K562 (cell line): Measurements from ENCODE around the gene GYS1. TPM values are rescaled to one million over a fixed set of nuclear protein-coding genes. Genes with fewer than 3 reads are reported as not detected.

Source experiments
- ATAC-seq: fragments of 200-7000 bp; cut with Tn5 transposase; 3 replicates; pipeline ENCODE4 v1.9.1; 2020; ENCODE audit warnings: moderate library complexity
- BruUV-seq: library from RNA; stranded (reverse); fragments of 400-500 nt; replicated peaks from 2 replicates; lab custom pipeline; 2021; lab: Mats Ljungman, UMichigan
- CTCF ChIA-PET: fragments of 300-600 bp; formaldehyde crosslinking; extraction: SDS; loops from one replicate; lab custom pipeline; 2021; ENCODE audit warnings: low intra/inter-chr PET ratio; lab: Yijun Ruan, JAX
- POLR2A ChIA-PET: fragments of 300-600, 350-650 bp; sonication (Branson Sonifier 250); formaldehyde crosslinking; extraction: SDS; loops from one replicate; lab custom pipeline; 2021; ENCODE audit warnings: antibody characterized with exemption, inconsistent platforms; lab: Yijun Ruan, JAX
- DNase-seq, 4 experiments: peaks; one replicate each; pipeline versions ENCODE4 v3.0.0 to v3.0.0-alpha.2; 2011 to 2018; ENCODE audit warnings: low spot score in 3 of 4, mixed read lengths in 3 of 4; ENCODE audit errors: extremely low read depth in 1 of 4
- FAIRE-seq: peaks from 2 replicates; lab custom pipeline; 2011; peaks lifted over from hg19 to GRCh38; lab: Jason Lieb, UNC
- H2AFZ ChIP-seq: 2 replicates; pipeline ENCODE4 v1.6.0; 2011; ENCODE audit warnings: low read depth, low read length, control low read depth, inconsistent platforms
- H3K27ac ChIP-seq: fragments of 200-600 bp; 3 replicates; pipeline ENCODE4 v1.8.0; 2011; ENCODE audit warnings: low read depth, mild to moderate bottlenecking, control low read depth, inconsistent platforms, low read length, moderate library complexity, mixed read lengths; ENCODE audit errors: extremely low read depth
- H3K27me3 ChIP-seq, 2 experiments: fragments of 300-600 bp in 1 of 2; 2 replicates in 1 of 2; 3 replicates in 1 of 2; pipeline versions ENCODE4 v1.6.0 to v1.8.0; 2011; ENCODE audit warnings: inconsistent platforms in 2 of 2, low read length in 2 of 2, mild to moderate bottlenecking in 1 of 2, mixed read lengths in 1 of 2, moderate library complexity in 1 of 2; ENCODE audit not compliant: control insufficient read depth in 2 of 2, insufficient read depth in 2 of 2
- H3K36me3 ChIP-seq: fragments of 300-600 bp; 3 replicates; pipeline ENCODE4 v1.8.0; 2011; ENCODE audit warnings: mild to moderate bottlenecking, low read length, inconsistent platforms; ENCODE audit not compliant: control insufficient read depth, insufficient read depth
- H3K4me1 ChIP-seq, 2 experiments: fragments of 200-600 bp in 1 of 2; replicated peaks in 1 of 2; 2 replicates in 1 of 2; 3 replicates in 1 of 2; pipeline versions ENCODE4 v1.5.1 to v1.8.0; 2011; ENCODE audit warnings: inconsistent platforms in 2 of 2, low read length in 2 of 2, mild to moderate bottlenecking in 1 of 2, mixed read lengths in 1 of 2, moderate library complexity in 1 of 2; ENCODE audit not compliant: control insufficient read depth in 2 of 2, insufficient read depth in 2 of 2
- H3K4me2 ChIP-seq: 2 replicates; pipeline ENCODE4 v1.6.1; 2011; ENCODE audit warnings: low read length, control low read depth, inconsistent platforms, mixed read lengths; ENCODE audit not compliant: insufficient read depth
- H3K4me3 ChIP-seq: fragments of 200-600 bp; sonication (generic), shearing (Covaris generic); 2 replicates; pipeline ENCODE4 v1.5.1; 2016; ENCODE audit warnings: control low read depth, inconsistent platforms
- H3K79me2 ChIP-seq: fragments of 200-600 bp; 3 replicates; pipeline ENCODE4 v1.8.0; 2011; ENCODE audit warnings: low read length, inconsistent platforms; ENCODE audit not compliant: control insufficient read depth, insufficient read depth
- H3K9ac ChIP-seq, 2 experiments: 2 replicates each; pipeline versions ENCODE4 v1.6.0 to v1.6.1; 2011; ENCODE audit warnings: low read depth in 2 of 2, low read length in 2 of 2, control low read depth in 1 of 2, inconsistent platforms in 1 of 2, mild to moderate bottlenecking in 1 of 2, mixed read lengths in 1 of 2; ENCODE audit not compliant: insufficient read depth in 1 of 2
- H3K9me1 ChIP-seq: one replicate; pipeline ENCODE4 v1.6.0; 2011; ENCODE audit warnings: inconsistent platforms, mild to moderate bottlenecking, low read length, moderate library complexity; ENCODE audit not compliant: control insufficient read depth, insufficient read depth
- H3K9me3 ChIP-seq: replicated peaks from 2 replicates; pipeline ENCODE4 v1.5.1; 2011; ENCODE audit warnings: low read depth, low read length, inconsistent platforms; ENCODE audit not compliant: control insufficient read depth, insufficient read depth
- H4K20me1 ChIP-seq: replicated peaks from 2 replicates; pipeline ENCODE4 v1.6.1; 2011; ENCODE audit warnings: low read length, inconsistent platforms, mixed read lengths; ENCODE audit not compliant: control insufficient read depth, insufficient read depth
- CBFA2T2 ChIP-seq: fragments of 450-650 bp; conservative IDR thresholded peaks from 2 replicates; pipeline ENCODE4 v1.6.1; 2017; ENCODE audit warnings: mild to moderate bottlenecking
- DEAF1 ChIP-seq: fragments of 450-650 bp; formaldehyde crosslinking; IDR thresholded peaks from 2 replicates; pipeline ENCODE4 v1.4.0; 2020; ENCODE audit warnings: mild to moderate bottlenecking, moderate library complexity
- HIVEP1 ChIP-seq: fragments of 250-450 bp; sonication (Bioruptor Pico); IDR thresholded peaks from 2 replicates; pipeline ENCODE4 v1.4.0; 2020; ENCODE audit warnings: mild to moderate bottlenecking
- KLF13 ChIP-seq: fragments of 450-650 bp; IDR thresholded peaks from 2 replicates; pipeline ENCODE4 v1.6.1; 2016; ENCODE audit warnings: missing genetic modification characterization, low read depth, mild to moderate bottlenecking, missing compliant biosample characterization, moderate library complexity, borderline replicate concordance
- ZBTB40 ChIP-seq, 2 experiments: fragments of 450-650 bp in 1 of 2; sonication (generic) in 1 of 2; formaldehyde crosslinking in 1 of 2; IDR thresholded peaks; 2 replicates each; pipeline versions ENCODE4 v1.7.1 to v1.9.0; 2016 to 2022; ENCODE audit warnings: inconsistent platforms in 1 of 2, mild to moderate bottlenecking in 1 of 2, missing genetic modification reagents in 1 of 2
- WGBS: fragments of 100-300 bp; shearing (Covaris generic); methylation state at CpG from one replicate; pipeline ENCODE4 v1.1.6; 2016; ENCODE audit warnings: low coverage, mixed read lengths; ENCODE audit not compliant: insufficient coverage; ENCODE audit errors: missing lambda C conversion rate; 5-methylcytosine and 5-hydroxymethylcytosine counted together
- in situ Hi-C: fragments of 300-500 bp; cut with MboI; formaldehyde crosslinking; loops from 4 replicates; pipeline ENCODE4 v1.15.0; 2018; ENCODE audit warnings: inconsistent platforms, mixed read lengths
- intact Hi-C: fragments of 100-400 bp; cut with micrococcal nuclease; formaldehyde crosslinking; loops from 2 replicates; pipeline ENCODE4 v1.14.2; 2022
- polyA plus RNA-seq, 8 experiments: library from polyadenylated mRNA; depleted of rRNA in 4 of 8; stranded (reverse) in 5 of 8; unstranded in 3 of 8; fragments of >200 nt; fragmentation: Nextera tagmentation in 2 of 8; fragmentation: Illumina TruSeq in 1 of 8; extraction: Ambion mirVana in 2 of 8; extraction: Trizol in 1 of 8; gene quantifications; 2 replicates each; pipeline versions ENCODE4 v1.2.1 to v1.2.3, GENCODE V29; 2011 to 2014; ENCODE audit warnings: inconsistent platforms in 1 of 8, missing spikeins in 1 of 8
- total RNA-seq, 7 experiments: library from RNA; depleted of rRNA in 6 of 7; stranded (reverse); fragments of >200 nt in 6 of 7; fragmentation: Illumina TruSeq in 2 of 7; extraction: Trizol in 2 of 7; gene quantifications; 2 replicates each; pipeline versions ENCODE4 v1.2.1 to v1.2.3, GENCODE V29; 2011 to 2021; ENCODE audit warnings: low replicate concordance in 1 of 7

The GYS1 gene
- total and polyA plus RNA-seq, 9 of the 15 experiments (the other 6 are each of a cell fraction or from before 2014, with no cell fraction given): 1.9 to 31.1 (median 15.2) TPM

GRCh38 chr19:48964205-48965039, 28.7 kb downstream of the GYS1 start (continued):
- TF ChIP-seq DEAF1 (CRISPR knock-in tag) (0 out of 2 replicates have a peak, but pooled peaks have one; percentile 4), CBFA2T2 (0 out of 2 replicates have a peak, but pooled peaks have one; percentile 12)

GRCh38 chr19:48963371-48964204, 29.5 kb downstream of the GYS1 start:
- H3K9me1 ChIP-seq: no peaks in the 10 kb centered on the region
- DNase-seq (peak; percentile 80 to 94 (median 87)), ATAC-seq (peak; percentile 25), FAIRE-seq (peak; percentile 80)
- no peaks in the 10 kb centered on the region for H3K9me3 ChIP-seq
- intact Hi-C loops (no loop called here), in situ Hi-C loops (loop anchor here (10.0 kb wide), 1 partner anchor 89 kb away; the partner anchor contains the start of gene PPP1R15A)
- ChIA-PET POLR2A (interaction anchor here (0.6 to 14.5 kb wide), 13 partner anchors 8 to 602 kb away, joined by 3 to 439 read pairs (median 5); partner anchors contain the start of genes BAX, GYS1, NUCB1 and PPP1R15A), CTCF (no interaction called here)
- H3K4me3 ChIP-seq: peak overlapping the region; percentile 45
- peak overlapping the region; percentile 99 for H3K27ac ChIP-seq
- peaks cover 36% of the 10 kb centered on the region for H3K36me3 ChIP-seq
- BruUV-seq: no TSS peak
- H3K79me2 ChIP-seq: peaks cover 56% of the 10 kb centered on the region
- peaks cover 31 to 51% of the 10 kb centered on the region in 2 experiments for H3K4me1 ChIP-seq
- under 1% methylated on average over 22 of the region's 28 CpGs for WGBS
- peaks cover 17% of the 10 kb centered on the region for H4K20me1 ChIP-seq
- peak overlapping the region; percentile 4; the same call in 1 of the 2 replicates for H2AFZ ChIP-seq
- peak overlapping the region; percentile 93 to 95 for H3K9ac ChIP-seq
- H3K27me3 ChIP-seq: no peaks in the 10 kb centered on the region
- peak overlapping the region; percentile 89 for H3K4me2 ChIP-seq
- TF ChIP-seq KLF13 (tag) (0 out of 2 replicates have a peak, but pooled peaks have one; percentile 19), ZBTB40 (IDR thresholded peaks at IDR 0.05) (no peak), ZBTB40 (CRISPR knock-in tag; IDR thresholded peaks at IDR 0.05) (no peak), HIVEP1 (CRISPR knock-in tag) (peak; percentile 5; the same call in 1 of the 2 replicates)
